Immature natural killer cell (primary cell): ENCODE data around the gene RAB6B. TPM values are rescaled to one million over a fixed set of nuclear protein-coding genes. Genes with fewer than 3 reads are reported as not detected.

Experiments used
- DNase-seq, 3 donors: peaks; one replicate each; pipeline ENCODE4 v3.0.0; 2022; ENCODE audit warnings: mixed read lengths in 1 of 3
- H3K27ac Mint-ChIP-seq, 6 donors: one replicate each; pipeline ENCODE4 v1.8.0; 2020; ENCODE audit warnings: mixed read lengths in 6 of 6, mild to moderate bottlenecking in 5 of 6, inconsistent platforms in 4 of 6, moderate library complexity in 3 of 6
- H3K27me3 Mint-ChIP-seq, 3 donors: one replicate each; pipeline ENCODE4 v1.8.0; 2020 to 2021; ENCODE audit warnings: low read depth in 3 of 3, mild to moderate bottlenecking in 3 of 3, mixed read lengths in 3 of 3, moderate library complexity in 3 of 3, inconsistent platforms in 1 of 3
- H3K36me3 Mint-ChIP-seq, 3 donors: one replicate each; pipeline ENCODE4 v1.8.0; 2020; ENCODE audit warnings: mixed read lengths in 3 of 3, inconsistent platforms in 2 of 3, mild to moderate bottlenecking in 2 of 3
- H3K4me1 Mint-ChIP-seq, 2 donors: one replicate each; pipeline ENCODE4 v1.8.0; 2020; ENCODE audit warnings: inconsistent platforms in 2 of 2, mild to moderate bottlenecking in 2 of 2, mixed read lengths in 2 of 2, moderate library complexity in 1 of 2
- H3K4me3 Mint-ChIP-seq, 5 donors: one replicate each; pipeline ENCODE4 v1.8.0; 2020; ENCODE audit warnings: mild to moderate bottlenecking in 5 of 5, mixed read lengths in 5 of 5, inconsistent platforms in 3 of 5, moderate library complexity in 3 of 5
- H3K9me3 Mint-ChIP-seq, 6 donors: one replicate each; pipeline ENCODE4 v1.8.0; 2020; ENCODE audit warnings: mild to moderate bottlenecking in 6 of 6, mixed read lengths in 6 of 6, inconsistent platforms in 4 of 6, moderate library complexity in 3 of 6
- polyA plus RNA-seq, 3 donors: library from polyadenylated mRNA; unstranded; fragments of 300-500 nt; fragmentation: Illumina TruSeq; gene quantifications; one replicate each; pipeline ENCODE4 v1.2.3, GENCODE V29; 2021

RAB6B gene
- polyA plus RNA-seq, 3 donors from 2014 or later = 0.46 to 0.53 TPM; not detected in 1

- peaks cover 23 to 61% (median 33%) of the 10 kb centered on the region in 3 donors for H3K36me3 Mint-ChIP-seq
- H3K4me1 Mint-ChIP-seq = peaks cover 0 to 5% of the 10 kb centered on the region in 2 donors
- peaks cover 0 to 1% (median 0%) of the 10 kb centered on the region in 3 donors for H3K27me3 Mint-ChIP-seq
- H3K27ac Mint-ChIP-seq = no peak overlapping the region
- DNase-seq = no peak
- H3K4me3 Mint-ChIP-seq = no peak overlapping the region
- no peaks in the 10 kb centered on the region for H3K9me3 Mint-ChIP-seq
These were observed 73.7 kb downstream of the RAB6B start for GRCh38 chr3:133821767-133822638.

GRCh38 chr3:133820889-133821675, 74.6 kb downstream of the RAB6B start:
- no peak overlapping the region for H3K4me3 Mint-ChIP-seq
- no peak for DNase-seq
- H3K27me3 Mint-ChIP-seq = peaks cover 0 to 1% (median 0%) of the 10 kb centered on the region in 3 donors
- peaks cover 19 to 59% (median 33%) of the 10 kb centered on the region in 3 donors for H3K36me3 Mint-ChIP-seq
- peak overlapping the region in 1 of 6 donors; percentile 77 for H3K27ac Mint-ChIP-seq
- H3K4me1 Mint-ChIP-seq = peaks cover 0 to 5% of the 10 kb centered on the region in 2 donors
- H3K9me3 Mint-ChIP-seq = no peaks in the 10 kb centered on the region

- Mint-ChIP-seq H3K36me3 (peaks cover 23 to 60% (median 31%) of the 10 kb centered on the region in 3 donors), H3K4me3 (no peak overlapping the region)
These were observed 75.6 kb downstream of the RAB6B start for GRCh38 chr3:133820129-133820528.

GRCh38 chr3:133815386-133815785, 80.3 kb downstream of the RAB6B start:
- Mint-ChIP-seq H3K27ac (no peak overlapping the region), H3K27me3 (no peaks in the 10 kb centered on the region), H3K4me3 (no peak overlapping the region), H3K9me3 (no peaks in the 10 kb centered on the region), H3K36me3 (peaks cover 21 to 37% (median 29%) of the 10 kb centered on the region in 3 donors), H3K4me1 (peaks cover 2 to 24% of the 10 kb centered on the region in 2 donors)
- DNase-seq = no peak

More at GRCh38 chr3:133820129-133820528, 75.6 kb downstream of the RAB6B start:
- H3K27me3 Mint-ChIP-seq = peaks cover 0 to 1% (median 0%) of the 10 kb centered on the region in 3 donors
- no peaks in the 10 kb centered on the region for H3K9me3 Mint-ChIP-seq
- peaks cover 2 to 8% of the 10 kb centered on the region in 2 donors for H3K4me1 Mint-ChIP-seq
- DNase-seq = no peak
- H3K27ac Mint-ChIP-seq = no peak overlapping the region

- Mint-ChIP-seq H3K9me3 (no peaks in the 10 kb centered on the region), H3K4me3 (no peak overlapping the region), H3K36me3 (peaks cover 12 to 36% (median 26%) of the 10 kb centered on the region in 3 donors), H3K27me3 (no peaks in the 10 kb centered on the region), H3K4me1 (peaks cover 2 to 31% of the 10 kb centered on the region in 2 donors), H3K27ac (peak overlapping the region in 1 of 6 donors; percentile 4)
- no peak for DNase-seq
These were observed 82.8 kb downstream of the RAB6B start for GRCh38 chr3:133812872-133813271.

GRCh38 chr3:133805702-133806475, 89.8 kb downstream of the RAB6B start, which contains the start of gene SRPRB:
Gene SRPRB, plus strand, starts transcription at chr3:133805815. Its CDS starts 34 bp downstream, at chr3:133805849.
- Mint-ChIP-seq H3K36me3 (peaks cover 0 to 19% (median 2%) of the 10 kb centered on the region in 3 donors), H3K27ac (peak within 1 kb of the TSS; percentile 91 to 93 (median 92)), H3K4me3 (peak within 1 kb of the TSS; percentile 94 to 97 (median 96)), H3K4me1 (peaks cover 19 to 44% of the 10 kb centered on the region in 2 donors), H3K27me3 (peaks cover 4 to 12% (median 5%) of the 10 kb centered on the region in 3 donors), H3K9me3 (no peaks in the 10 kb centered on the region)
- peak; percentile 91 to 94 (median 92) for DNase-seq

- Mint-ChIP-seq H3K9me3 (no peaks in the 10 kb centered on the region), H3K27ac (peak overlapping the region; percentile 91 to 93 (median 92)), H3K4me1 (peaks cover 19 to 43% of the 10 kb centered on the region in 2 donors), H3K36me3 (peaks cover 0 to 19% (median 0%) of the 10 kb centered on the region in 3 donors), H3K4me3 (peak overlapping the region; percentile 94 to 97 (median 96)), H3K27me3 (peaks cover 4 to 12% (median 5%) of the 10 kb centered on the region in 3 donors)
- no peak for DNase-seq
These were observed 90.3 kb downstream of the RAB6B start for GRCh38 chr3:133805384-133805701.

GRCh38 chr3:133804896-133805295, 90.8 kb downstream of the RAB6B start:
- Mint-ChIP-seq H3K36me3 (peaks cover 0 to 15% (median 0%) of the 10 kb centered on the region in 3 donors), H3K4me3 (peak overlapping the region; percentile 94 to 97 (median 96)), H3K27me3 (peaks cover 4 to 12% (median 5%) of the 10 kb centered on the region in 3 donors), H3K4me1 (peaks cover 19 to 38% of the 10 kb centered on the region in 2 donors), H3K27ac (peak overlapping the region in 5 of 6 donors; percentile 91 to 93 (median 92)), H3K9me3 (no peaks in the 10 kb centered on the region)
- DNase-seq = no peak

- Mint-ChIP-seq H3K4me1 (peaks cover 19 to 36% of the 10 kb centered on the region in 2 donors), H3K27ac (no peak overlapping the region), H3K36me3 (peaks cover 0 to 14% (median 0%) of the 10 kb centered on the region in 3 donors), H3K27me3 (peaks cover 4 to 14% (median 5%) of the 10 kb centered on the region in 3 donors), H3K9me3 (no peaks in the 10 kb centered on the region), H3K4me3 (no peak overlapping the region)
- no peak for DNase-seq
These were observed 92.2 kb downstream of the RAB6B start for GRCh38 chr3:133803469-133803868.

GRCh38 chr3:133799794-133800585, 95.7 kb downstream of the RAB6B start:
- Mint-ChIP-seq H3K36me3 (no peaks in the 10 kb centered on the region), H3K4me3 (no peak overlapping the region), H3K9me3 (no peaks in the 10 kb centered on the region), H3K4me1 (peaks cover 0 to 2% of the 10 kb centered on the region in 2 donors), H3K27me3 (peaks cover 0 to 13% (median 3%) of the 10 kb centered on the region in 3 donors), H3K27ac (no peak overlapping the region)
- DNase-seq = no peak

DNA sequence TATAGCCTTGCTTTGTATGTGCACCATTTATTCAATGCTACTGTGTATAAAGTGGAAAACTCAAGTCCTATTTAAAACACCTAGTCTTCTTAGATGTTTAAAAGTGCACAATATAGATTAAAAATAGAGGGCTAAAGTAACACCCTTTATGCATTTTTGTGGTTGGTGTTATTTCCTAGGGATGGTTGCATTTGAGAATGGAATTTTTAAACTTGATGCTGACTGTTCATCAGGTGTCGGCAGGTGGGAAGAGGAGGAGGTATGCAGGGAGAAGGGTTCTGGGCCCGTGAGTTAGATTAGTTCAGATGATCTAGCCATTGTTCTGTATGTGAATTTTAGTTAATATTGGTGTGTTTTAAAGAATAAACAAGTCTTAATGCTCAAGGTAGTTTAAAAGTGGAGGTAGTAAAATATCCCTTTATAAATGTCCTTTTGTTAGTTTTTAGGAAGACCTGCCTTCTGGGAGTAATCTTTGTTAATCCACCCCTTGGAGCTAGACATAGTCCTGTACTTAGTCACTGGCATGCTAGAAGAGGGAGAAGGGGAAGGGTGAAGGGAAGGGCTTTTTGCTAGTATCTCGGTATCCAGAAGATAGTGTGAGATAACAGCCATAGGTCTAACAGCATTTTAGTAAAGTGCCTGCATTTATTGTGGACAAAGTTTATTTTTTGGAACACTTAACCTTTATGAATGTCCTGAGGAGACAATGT, 98.1 kb downstream of the RAB6B start:
- DNase-seq = no peak
- no peak overlapping the region for H3K27ac Mint-ChIP-seq
- H3K4me3 Mint-ChIP-seq = no peak overlapping the region
- H3K36me3 Mint-ChIP-seq = peaks cover 0 to 5% (median 4%) of the 10 kb centered on the region in 3 donors
- peaks cover 0 to 7% (median 2%) of the 10 kb centered on the region in 6 donors for H3K9me3 Mint-ChIP-seq
- H3K27me3 Mint-ChIP-seq = peaks cover under 1 to 7% (median 2%) of the 10 kb centered on the region in 3 donors
- H3K4me1 Mint-ChIP-seq = no peaks in the 10 kb centered on the region
